Kidney (tissue), 14 donors: ENCODE results near the gene TNFRSF1B. TPM values are rescaled to one million over a fixed set of nuclear protein-coding genes. Genes with fewer than 3 reads are reported as not detected.

Experiments
- DNase-seq, 5 donors: peaks; one replicate each; pipeline ENCODE4 v3.0.0-alpha.2; 2013 to 2020
- FAIRE-seq: peaks from 2 replicates; lab custom pipeline; 2012; peaks lifted over from hg19 to GRCh38; lab: Jason Lieb, UNC
- H3K27ac ChIP-seq, 2 donors: one replicate each; pipeline ENCODE4 v1.7.0; 2013; ENCODE audit warnings: low read depth in 2 of 2, low read length in 2 of 2, inconsistent platforms in 1 of 2
- H3K27me3 ChIP-seq: one replicate; pipeline ENCODE4 v1.7.1; 2013; ENCODE audit warnings: low read length, inconsistent platforms; ENCODE audit not compliant: control insufficient read depth, insufficient read depth
- H3K36me3 ChIP-seq, 3 donors: one replicate each; pipeline versions ENCODE4 v1.7.0 to v1.7.1; 2013; ENCODE audit warnings: low read length in 3 of 3, control low read depth in 1 of 3, inconsistent platforms in 1 of 3; ENCODE audit not compliant: insufficient read depth in 3 of 3, control insufficient read depth in 2 of 3
- H3K4me1 ChIP-seq, 3 donors: one replicate each; pipeline versions ENCODE4 v1.7.0 to v1.7.1; 2013; ENCODE audit warnings: low read length in 3 of 3, inconsistent platforms in 1 of 3, low read depth in 1 of 3; ENCODE audit not compliant: control insufficient read depth in 2 of 3, insufficient read depth in 2 of 3
- H3K4me3 ChIP-seq, 3 donors: one replicate each; pipeline versions ENCODE4 v1.7.0 to v1.8.1; 2013; ENCODE audit warnings: low read length in 3 of 3, control low read depth in 1 of 3, inconsistent platforms in 1 of 3
- H3K9ac ChIP-seq, 3 donors: one replicate each; pipeline versions ENCODE4 v1.7.0 to v1.7.1; 2013; ENCODE audit warnings: low read length in 3 of 3, control low read depth in 1 of 3, inconsistent platforms in 1 of 3
- H3K9me3 ChIP-seq, 3 donors: one replicate each; pipeline versions ENCODE4 v1.7.0 to v1.7.1; 2013; ENCODE audit warnings: low read length in 3 of 3, control low read depth in 1 of 3, inconsistent platforms in 1 of 3; ENCODE audit not compliant: control insufficient read depth in 2 of 3, insufficient read depth in 1 of 3
- CTCF ChIP-seq: IDR thresholded peaks from 3 replicates; pipeline ENCODE4 v1.5.1; 2012; ENCODE audit warnings: mild to moderate bottlenecking, moderate library complexity, borderline replicate concordance; ENCODE audit not compliant: insufficient read depth; ENCODE audit errors: extremely low read depth
- intact Hi-C: fragments of 100-400 bp; cut with DNase I; formaldehyde crosslinking; loops from one replicate; pipeline ENCODE4 v1.11.1; 2022
- polyA plus RNA-seq: library from polyadenylated mRNA; stranded (reverse); fragments of 350-450 nt; fragmentation: Illumina TruSeq; extraction: RNeasy Lipid Tissue Mini Kit (QIAGEN cat#74804); gene quantifications from one replicate; pipeline ENCODE4 v1.2.3, GENCODE V29; 2014; ENCODE audit warnings: low read depth, low replicate concordance; ENCODE audit not compliant: insufficient read depth
- total RNA-seq: library from RNA; stranded (reverse); fragmentation: NEBNext Ultra II Directional; extraction: Animal tissue kit (Norgen Biotek cat#: 25700); gene quantifications from one replicate; pipeline ENCODE4 v1.2.1, GENCODE V29; 2021
- donor health status: control.
- donor health status: control.
- donor health status: control.
- donor health status: control.
- donor health status: control.
- donor health status: DM: yes; HTN: yes; CAD: no.
- donor health status: Normal renal cell carcinoma (clear cell type).

Gene TNFRSF1B
- total and polyA plus RNA-seq, 2 donors from 2014 or later: 7.7 to 47.1 TPM

GRCh38 chr1:12208764-12209494 is 42.1 kb downstream of the TNFRSF1B start:
- no peaks in the 10 kb centered on the region for H3K9me3 ChIP-seq
- H3K4me1 ChIP-seq: no peaks in the 10 kb centered on the region
- DNase-seq (peak; percentile 91 to 93 (median 92)), FAIRE-seq (no peak)
- no peaks in the 10 kb centered on the region for H3K27me3 ChIP-seq
- H3K4me3 ChIP-seq: no peak overlapping the region
- no peak overlapping the region for H3K27ac ChIP-seq
- no peaks in the 10 kb centered on the region for H3K36me3 ChIP-seq
- intact Hi-C loops: loop anchor here (5.0 kb wide), 1 partner anchor 82 kb away; no protein-coding TSS in a partner anchor
- H3K9ac ChIP-seq: no peak overlapping the region
- TF ChIP-seq CTCF: peak; percentile 92

DNA sequence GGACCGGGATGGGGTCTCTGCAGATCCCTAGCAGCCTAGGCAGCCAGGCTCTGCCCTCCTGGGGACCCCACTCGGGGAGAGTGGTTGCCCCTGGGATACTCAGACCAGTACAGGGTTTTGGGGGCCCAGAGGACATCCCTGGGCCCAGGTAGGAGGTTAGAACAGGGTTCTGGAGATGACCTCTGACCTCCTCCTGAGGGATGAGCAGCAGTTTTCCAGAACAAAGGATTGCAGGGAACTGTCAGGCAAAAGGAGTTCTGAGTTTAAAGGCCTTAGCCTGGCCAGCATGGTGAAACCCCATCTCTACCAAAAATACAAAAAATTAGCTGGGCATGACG is 42.7 kb downstream of the TNFRSF1B start:
- FAIRE-seq (no peak), DNase-seq (no peak)
- H3K4me1 ChIP-seq: no peaks in the 10 kb centered on the region
- H3K4me3 ChIP-seq: no peak overlapping the region
- TF ChIP-seq CTCF: no peak
- no peak overlapping the region for H3K9ac ChIP-seq
- H3K9me3 ChIP-seq: no peaks in the 10 kb centered on the region
- no peaks in the 10 kb centered on the region for H3K36me3 ChIP-seq
- H3K27ac ChIP-seq: no peak overlapping the region
- intact Hi-C loops: loop anchor here (5.0 kb wide), 1 partner anchor 82 kb away; no protein-coding TSS in a partner anchor
- no peaks in the 10 kb centered on the region for H3K27me3 ChIP-seq

- FAIRE-seq: no peak
- Histone ChIP-seq H3K27me3 (no peaks in the 10 kb centered on the region), H3K9ac (no peak overlapping the region), H3K9me3 (peaks cover 0 to 3% (median 0%) of the 10 kb centered on the region in 3 donors), H3K4me3 (no peak overlapping the region), H3K36me3 (no peaks in the 10 kb centered on the region), H3K4me1 (no peaks in the 10 kb centered on the region), H3K27ac (no peak overlapping the region)
- TF ChIP-seq CTCF: no peak
- DNase-seq: peak in 1 of 5 donors; percentile 18
- intact Hi-C loops: no loop called here
These were observed 48.5 kb downstream of the TNFRSF1B start for GRCh38 chr1:12215118-12215961.
